GM21447 (cell line): ENCODE measurements around the gene NACC2.
"Not testable (repeated sequence)": the region's sequence is repeated elsewhere in the genome, so short reads cannot be mapped to it uniquely, and the experiment has no call there.

Experiments used
- ATAC-seq: cut with Tn5 transposase; IDR thresholded peaks from one replicate; pipeline ENCODE4 v1.9.1; 2021; ENCODE audit not compliant: unreplicated experiment

Gene NACC2

GRCh38 chr9:135983208-135984071 lies 111.6 kb downstream of the NACC2 start:
- no peak for ATAC-seq

- ATAC-seq = no peak
Observed at GRCh38 chr9:135982499-135983207, 112.4 kb downstream of the NACC2 start.

- ATAC-seq = no peak
Observed at GRCh38 chr9:135980926-135981630, 114.0 kb downstream of the NACC2 start.

GRCh38 chr9:135979547-135980166 lies 115.4 kb downstream of the NACC2 start:
- ATAC-seq = no peak

- ATAC-seq = no peak
Observed at GRCh38 chr9:135978642-135979546, 116.2 kb downstream of the NACC2 start.

GRCh38 chr9:135976944-135977343 lies 118.1 kb downstream of the NACC2 start:
- no peak for ATAC-seq

- no peak for ATAC-seq
Observed at GRCh38 chr9:135976531-135976930, 118.6 kb downstream of the NACC2 start.

GRCh38 chr9:135975834-135976233 lies 119.3 kb downstream of the NACC2 start:
- no peak for ATAC-seq

GRCh38 chr9:135974220-135974573 lies 120.9 kb downstream of the NACC2 start:
- ATAC-seq = no peak

- no peak for ATAC-seq
Observed at GRCh38 chr9:135973277-135974219, 121.5 kb downstream of the NACC2 start.

GRCh38 chr9:135971892-135972291 lies 123.2 kb downstream of the NACC2 start:
- no peak for ATAC-seq

GRCh38 chr9:135971111-135971766 lies 123.8 kb downstream of the NACC2 start:
- no peak for ATAC-seq

GRCh38 chr9:135970128-135970815 lies 124.8 kb downstream of the NACC2 start:
- ATAC-seq = no peak

GRCh38 chr9:135969064-135969683 lies 125.9 kb downstream of the NACC2 start:
- no peak for ATAC-seq

GRCh38 chr9:135968601-135969000 lies 126.5 kb downstream of the NACC2 start:
- no peak for ATAC-seq

GRCh38 chr9:135968083-135968476 lies 127.0 kb downstream of the NACC2 start:
- ATAC-seq = no peak

- not testable (repeated sequence) for ATAC-seq
Observed at GRCh38 chr9:135966916-135967260, 128.2 kb downstream of the NACC2 start.
